Liver (tissue), 9 donors: ENCODE measurements around the gene KLHL42. TPM values are rescaled to one million over a fixed set of nuclear protein-coding genes. Genes with fewer than 3 reads are reported as not detected.

Experiments used
- DNase-seq: peaks from one replicate; pipeline ENCODE4 v3.0.0-alpha.2; 2017; ENCODE audit warnings: low spot score
- H3K27ac ChIP-seq, 2 donors: one replicate each; pipeline ENCODE4 v1.7.0; 2013; ENCODE audit warnings: inconsistent platforms in 2 of 2, low read length in 2 of 2, control low read depth in 1 of 2, low read depth in 1 of 2, mild to moderate bottlenecking in 1 of 2
- H3K27me3 ChIP-seq, 4 donors: one replicate each; pipeline versions ENCODE4 v1.6.1 to v1.7.0; 2013; ENCODE audit warnings: low read length in 3 of 4, inconsistent platforms in 1 of 4, mild to moderate bottlenecking in 1 of 4, moderate library complexity in 1 of 4; ENCODE audit not compliant: control insufficient read depth in 4 of 4, insufficient read depth in 4 of 4
- H3K36me3 ChIP-seq, 4 donors: one replicate each; pipeline versions ENCODE4 v1.6.1 to v1.7.0; 2013; ENCODE audit warnings: low read length in 3 of 4, mild to moderate bottlenecking in 3 of 4, low read depth in 1 of 4, moderate library complexity in 1 of 4; ENCODE audit not compliant: control insufficient read depth in 4 of 4, insufficient read depth in 3 of 4
- H3K4me1 ChIP-seq, 4 donors: one replicate each; pipeline versions ENCODE4 v1.6.1 to v1.7.0; 2013; ENCODE audit warnings: low read length in 3 of 4, mild to moderate bottlenecking in 3 of 4, moderate library complexity in 1 of 4; ENCODE audit not compliant: control insufficient read depth in 4 of 4, insufficient read depth in 4 of 4
- H3K4me3 ChIP-seq, 3 donors: one replicate each; pipeline versions ENCODE4 v1.6.1 to v1.7.0; 2013; ENCODE audit warnings: low read length in 3 of 3, control low read depth in 1 of 3, low read depth in 1 of 3, mild to moderate bottlenecking in 1 of 3
- H3K9ac ChIP-seq, 2 donors: one replicate each; pipeline ENCODE4 v1.7.0; 2013; ENCODE audit warnings: low read length in 2 of 2, mild to moderate bottlenecking in 2 of 2, moderate library complexity in 2 of 2, control low read depth in 1 of 2, low read depth in 1 of 2
- H3K9me3 ChIP-seq, 4 donors: one replicate each; pipeline versions ENCODE4 v1.6.1 to v1.7.0; 2013; ENCODE audit warnings: low read length in 3 of 4; ENCODE audit not compliant: control insufficient read depth in 4 of 4
- ATF3 ChIP-seq: IDR thresholded peaks from 2 replicates; pipeline ENCODE4 v1.6.1; 2016; ENCODE audit warnings: antibody characterized with exemption
- EGR1 ChIP-seq, 2 donors: IDR thresholded peaks; 2 replicates each; pipeline ENCODE4 v1.6.1; 2016 to 2018; ENCODE audit warnings: antibody characterized with exemption in 2 of 2, low read depth in 2 of 2
- FOXA1 ChIP-seq: IDR thresholded peaks from 2 replicates; pipeline ENCODE4 v1.6.1; 2016; ENCODE audit warnings: antibody characterized with exemption
- FOXA2 ChIP-seq: IDR thresholded peaks from 2 replicates; pipeline ENCODE4 v1.6.1; 2016; ENCODE audit warnings: antibody characterized with exemption
- GABPA ChIP-seq, 2 donors: IDR thresholded peaks in 1 of 2; conservative IDR thresholded peaks in 1 of 2; 2 replicates each; pipeline ENCODE4 v1.6.1; 2016; ENCODE audit warnings: antibody characterized with exemption in 2 of 2, mild to moderate bottlenecking in 1 of 2, moderate library complexity in 1 of 2
- HNF4A ChIP-seq, 2 donors: conservative IDR thresholded peaks; 2 replicates each; pipeline ENCODE4 v1.6.1; 2016; ENCODE audit warnings: antibody characterized with exemption in 2 of 2, mild to moderate bottlenecking in 2 of 2
- HNF4G ChIP-seq: IDR thresholded peaks from 2 replicates; pipeline ENCODE4 v1.6.1; 2016; ENCODE audit warnings: antibody characterized with exemption
- JUND ChIP-seq, 2 donors: IDR thresholded peaks; 2 replicates each; pipeline ENCODE4 v1.6.1; 2016; ENCODE audit warnings: antibody characterized with exemption in 2 of 2
- NR2F2 ChIP-seq: IDR thresholded peaks from 2 replicates; pipeline ENCODE4 v1.6.1; 2016; ENCODE audit warnings: antibody characterized with exemption
- RAD21 ChIP-seq, 2 donors: IDR thresholded peaks; 2 replicates each; pipeline ENCODE4 v1.6.1; 2016; ENCODE audit warnings: antibody characterized with exemption in 2 of 2, mild to moderate bottlenecking in 2 of 2
- RXRA ChIP-seq, 2 donors: IDR thresholded peaks; 2 replicates each; pipeline ENCODE4 v1.6.1; 2017 to 2018; ENCODE audit warnings: antibody characterized with exemption in 2 of 2, mild to moderate bottlenecking in 1 of 2
- YY1 ChIP-seq: IDR thresholded peaks from 2 replicates; pipeline ENCODE4 v1.6.1; 2016; ENCODE audit warnings: antibody characterized with exemption, mild to moderate bottlenecking
- WGBS: extraction: QIAGEN DNeasy Blood & Tissue Kit; methylation state at CpG from one replicate; pipeline ENCODE4 v1.1.7; 2013; 5-methylcytosine and 5-hydroxymethylcytosine counted together
- polyA plus RNA-seq, 2 donors: library from polyadenylated mRNA; stranded (reverse) in 1 of 2; unstranded in 1 of 2; fragments of 200-250 nt in 1 of 2; fragments of >200 nt in 1 of 2; fragmentation: Nextera tagmentation in 1 of 2; extraction: Ambion mirVana in 1 of 2; gene quantifications; one replicate each; pipeline versions ENCODE4 v1.2.1 to v1.2.3, GENCODE V29; 2013 to 2015
- total RNA-seq, 2 donors: library from RNA; depleted of rRNA; stranded (reverse); fragments of >200 nt; gene quantifications; one replicate each; pipeline ENCODE4 v1.2.3, GENCODE V29; 2014
- TF ChIP-seq, protein P1 (sequence below): IDR thresholded peaks from 2 replicates; pipeline ENCODE4 v1.6.1; 2016; ENCODE audit warnings: antibody characterized with exemption, mild to moderate bottlenecking
- TF ChIP-seq, protein P2 (sequence below): fragments of 150-350 bp; IDR thresholded peaks from 2 replicates; pipeline ENCODE4 v1.5.1; 2017; ENCODE audit warnings: improper control_type of control experiment, low read depth, low read length; ENCODE audit not compliant: missing input control
- donor health status: healthy.
- donor health status: healthy.
- donor health status: healthy.
- donor health status: healthy.
- donor health status: healthy.

KLHL42 gene
- total and polyA plus RNA-seq, 4 donors: 3.6 to 13.4 (median 6.4) TPM

DNA sequence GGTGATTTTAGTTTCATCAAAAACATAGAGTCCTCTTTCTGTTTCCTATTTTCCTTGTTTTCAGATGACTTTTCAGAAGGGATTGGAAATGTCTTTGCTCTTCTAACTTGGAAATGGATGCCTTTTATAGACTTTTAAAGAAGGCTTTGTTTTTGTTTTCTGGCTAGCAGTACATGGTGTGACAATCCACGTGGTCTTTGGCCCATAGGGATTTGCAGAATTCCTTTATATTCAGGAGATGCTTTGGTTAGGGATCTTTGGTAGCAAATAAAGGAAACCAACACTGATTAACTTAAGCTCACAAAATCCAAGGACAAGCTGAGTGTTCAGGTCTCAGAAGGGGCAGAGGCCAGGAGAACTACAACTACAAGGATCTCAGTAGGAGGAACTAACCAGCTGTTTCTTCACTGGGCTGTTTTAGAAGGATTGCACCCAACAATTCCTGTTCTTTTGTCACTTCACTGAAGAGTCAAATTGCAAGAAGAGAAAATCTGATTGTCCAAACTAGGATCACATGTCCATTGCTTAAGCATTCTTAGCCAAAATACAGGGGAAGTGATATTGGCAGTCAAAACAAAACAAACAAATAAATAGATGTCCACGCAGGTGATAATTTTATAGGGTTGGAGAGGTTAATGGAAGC lies 58.6 kb downstream of the KLHL42 start:
- DNase-seq: no peak
- WGBS: 74% methylated on average over 2 of the region's 2 CpGs
- Histone ChIP-seq H3K27me3 (no peaks in the 10 kb centered on the region), H3K4me3 (no peak overlapping the region), H3K9me3 (peaks cover 0 to 6% (median 0%) of the 10 kb centered on the region in 4 donors), H3K27ac (no peak overlapping the region), H3K36me3 (no peaks in the 10 kb centered on the region), H3K9ac (no peak overlapping the region), H3K4me1 (no peaks in the 10 kb centered on the region)
- TF ChIP-seq FOXA2 (no peak), RXRA (IDR thresholded peaks at IDR 0.05) (no peak), FOXA1 (no peak), HNF4G (no peak), EGR1 (IDR thresholded peaks at IDR 0.05; ENCODE audit: low read depth in 2 of 2) (no peak), JUND (IDR thresholded peaks at IDR 0.05) (no peak)
- TF ChIP-seq, protein P1, sequence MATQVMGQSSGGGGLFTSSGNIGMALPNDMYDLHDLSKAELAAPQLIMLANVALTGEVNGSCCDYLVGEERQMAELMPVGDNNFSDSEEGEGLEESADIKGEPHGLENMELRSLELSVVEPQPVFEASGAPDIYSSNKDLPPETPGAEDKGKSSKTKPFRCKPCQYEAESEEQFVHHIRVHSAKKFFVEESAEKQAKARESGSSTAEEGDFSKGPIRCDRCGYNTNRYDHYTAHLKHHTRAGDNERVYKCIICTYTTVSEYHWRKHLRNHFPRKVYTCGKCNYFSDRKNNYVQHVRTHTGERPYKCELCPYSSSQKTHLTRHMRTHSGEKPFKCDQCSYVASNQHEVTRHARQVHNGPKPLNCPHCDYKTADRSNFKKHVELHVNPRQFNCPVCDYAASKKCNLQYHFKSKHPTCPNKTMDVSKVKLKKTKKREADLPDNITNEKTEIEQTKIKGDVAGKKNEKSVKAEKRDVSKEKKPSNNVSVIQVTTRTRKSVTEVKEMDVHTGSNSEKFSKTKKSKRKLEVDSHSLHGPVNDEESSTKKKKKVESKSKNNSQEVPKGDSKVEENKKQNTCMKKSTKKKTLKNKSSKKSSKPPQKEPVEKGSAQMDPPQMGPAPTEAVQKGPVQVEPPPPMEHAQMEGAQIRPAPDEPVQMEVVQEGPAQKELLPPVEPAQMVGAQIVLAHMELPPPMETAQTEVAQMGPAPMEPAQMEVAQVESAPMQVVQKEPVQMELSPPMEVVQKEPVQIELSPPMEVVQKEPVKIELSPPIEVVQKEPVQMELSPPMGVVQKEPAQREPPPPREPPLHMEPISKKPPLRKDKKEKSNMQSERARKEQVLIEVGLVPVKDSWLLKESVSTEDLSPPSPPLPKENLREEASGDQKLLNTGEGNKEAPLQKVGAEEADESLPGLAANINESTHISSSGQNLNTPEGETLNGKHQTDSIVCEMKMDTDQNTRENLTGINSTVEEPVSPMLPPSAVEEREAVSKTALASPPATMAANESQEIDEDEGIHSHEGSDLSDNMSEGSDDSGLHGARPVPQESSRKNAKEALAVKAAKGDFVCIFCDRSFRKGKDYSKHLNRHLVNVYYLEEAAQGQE: no peak

- Histone ChIP-seq H3K9ac (no peak overlapping the region), H3K4me1 (no peaks in the 10 kb centered on the region), H3K27me3 (no peaks in the 10 kb centered on the region), H3K4me3 (no peak overlapping the region), H3K27ac (no peak overlapping the region), H3K9me3 (no peaks in the 10 kb centered on the region), H3K36me3 (no peaks in the 10 kb centered on the region)
- DNase-seq: no peak
- TF ChIP-seq RAD21 (IDR thresholded peaks at IDR 0.05) (peak in 1 of 2 donors; percentile 22), HNF4A (conservative IDR thresholded peaks at IDR 0.05) (no peak)
- 78% methylated on average over 3 of the region's 3 CpGs for WGBS
Observed at GRCh38 chr12:27840229-27840999, 60.4 kb downstream of the KLHL42 start.

GRCh38 chr12:27841392-27841882 lies 61.4 kb downstream of the KLHL42 start:
- no peak overlapping the region for H3K27ac ChIP-seq
- no peak overlapping the region for H3K4me3 ChIP-seq
- H3K36me3 ChIP-seq: no peaks in the 10 kb centered on the region
- no peak for DNase-seq
- H3K4me1 ChIP-seq: no peaks in the 10 kb centered on the region
- H3K9me3 ChIP-seq: no peaks in the 10 kb centered on the region
- H3K27me3 ChIP-seq: no peaks in the 10 kb centered on the region
- H3K9ac ChIP-seq: no peak overlapping the region
- 64% methylated on average over 5 of the region's 5 CpGs for WGBS
- no peak for TF ChIP-seq EGR1 (IDR thresholded peaks at IDR 0.05; ENCODE audit: low read depth in 2 of 2)
- TF ChIP-seq YY1: no peak
- TF ChIP-seq HNF4G: no peak
- no peak for TF ChIP-seq NR2F2
- no peak for TF ChIP-seq HNF4A (conservative IDR thresholded peaks at IDR 0.05)
- no peak for TF ChIP-seq RXRA (IDR thresholded peaks at IDR 0.05)
- no peak for TF ChIP-seq GABPA (IDR thresholded peaks at IDR 0.05 in 1 of 2, conservative IDR thresholded peaks at IDR 0.05 in 1 of 2)
- TF ChIP-seq, protein P1: no peak
- TF ChIP-seq, protein P2, sequence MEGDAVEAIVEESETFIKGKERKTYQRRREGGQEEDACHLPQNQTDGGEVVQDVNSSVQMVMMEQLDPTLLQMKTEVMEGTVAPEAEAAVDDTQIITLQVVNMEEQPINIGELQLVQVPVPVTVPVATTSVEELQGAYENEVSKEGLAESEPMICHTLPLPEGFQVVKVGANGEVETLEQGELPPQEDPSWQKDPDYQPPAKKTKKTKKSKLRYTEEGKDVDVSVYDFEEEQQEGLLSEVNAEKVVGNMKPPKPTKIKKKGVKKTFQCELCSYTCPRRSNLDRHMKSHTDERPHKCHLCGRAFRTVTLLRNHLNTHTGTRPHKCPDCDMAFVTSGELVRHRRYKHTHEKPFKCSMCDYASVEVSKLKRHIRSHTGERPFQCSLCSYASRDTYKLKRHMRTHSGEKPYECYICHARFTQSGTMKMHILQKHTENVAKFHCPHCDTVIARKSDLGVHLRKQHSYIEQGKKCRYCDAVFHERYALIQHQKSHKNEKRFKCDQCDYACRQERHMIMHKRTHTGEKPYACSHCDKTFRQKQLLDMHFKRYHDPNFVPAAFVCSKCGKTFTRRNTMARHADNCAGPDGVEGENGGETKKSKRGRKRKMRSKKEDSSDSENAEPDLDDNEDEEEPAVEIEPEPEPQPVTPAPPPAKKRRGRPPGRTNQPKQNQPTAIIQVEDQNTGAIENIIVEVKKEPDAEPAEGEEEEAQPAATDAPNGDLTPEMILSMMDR: no peak
- no peak for TF ChIP-seq ATF3
- no peak for TF ChIP-seq RAD21 (IDR thresholded peaks at IDR 0.05)
- no peak for TF ChIP-seq FOXA2
- no peak for TF ChIP-seq FOXA1
- TF ChIP-seq JUND (IDR thresholded peaks at IDR 0.05): no peak
